Suprapubic skin (tissue), 4 donors: ENCODE data around the gene ASPDH. TPM values are rescaled to one million over a fixed set of nuclear protein-coding genes. Genes with fewer than 3 reads are reported as not detected.

Experiments
- DNase-seq, 2 donors: peaks; one replicate each; pipeline ENCODE4 v3.0.0-alpha.2; 2019; ENCODE audit warnings: low spot score in 2 of 2
- H3K27ac ChIP-seq: fragments of 200-600 bp; sonication (generic); one replicate; pipeline ENCODE4 v1.5.1; 2019
- H3K27me3 ChIP-seq: fragments of 200-600 bp; sonication (generic); one replicate; pipeline ENCODE4 v1.5.1; 2019
- H3K36me3 ChIP-seq: fragments of 200-600 bp; sonication (generic); one replicate; pipeline ENCODE4 v1.5.1; 2019
- H3K4me1 ChIP-seq: fragments of 200-600 bp; sonication (generic); one replicate; pipeline ENCODE4 v1.5.1; 2019
- H3K4me3 ChIP-seq: fragments of 200-600 bp; sonication (generic); one replicate; pipeline ENCODE4 v1.5.1; 2019; ENCODE audit warnings: mild to moderate bottlenecking
- H3K9me3 ChIP-seq: fragments of 200-600 bp; sonication (generic); one replicate; pipeline ENCODE4 v1.5.1; 2019
- EP300 ChIP-seq: sonication (generic); formaldehyde crosslinking; IDR thresholded peaks from one replicate; pipeline ENCODE4 v1.6.1; 2017; ENCODE audit warnings: antibody characterized with exemption
- POLR2A ChIP-seq, 2 donors: fragments of 450-650 bp; IDR thresholded peaks; one replicate each; pipeline ENCODE4 v1.6.1; 2017; ENCODE audit warnings: antibody characterized with exemption in 2 of 2, mild to moderate bottlenecking in 2 of 2, moderate library complexity in 2 of 2
- POLR2AphosphoS5 ChIP-seq, 3 donors: sonication (generic); formaldehyde crosslinking; IDR thresholded peaks; one replicate each; pipeline ENCODE4 v1.6.1; 2017; ENCODE audit warnings: antibody characterized with exemption in 3 of 3
- WGBS: methylation state at CpG from one replicate; pipeline ENCODE4 v1.1.5; 2018; 5-methylcytosine and 5-hydroxymethylcytosine counted together
- total RNA-seq, 4 donors: library from RNA; depleted of rRNA; stranded (reverse); fragments of >200 nt; gene quantifications; one replicate each; pipeline ENCODE4 v1.1.0, GENCODE V29; 2016
- TF ChIP-seq, protein P1 (sequence below), 2 donors: fragments of 200-600 bp in 1 of 2; fragments of 450-650 bp in 1 of 2; sonication (generic) in 1 of 2; IDR thresholded peaks; one replicate each; pipeline ENCODE4 v1.5.1; 2016 to 2019; ENCODE audit warnings: antibody characterized with exemption in 2 of 2, mild to moderate bottlenecking in 1 of 2, moderate library complexity in 1 of 2

The ASPDH gene
- total RNA-seq, 4 donors from 2014 or later, result not detected

DNA sequence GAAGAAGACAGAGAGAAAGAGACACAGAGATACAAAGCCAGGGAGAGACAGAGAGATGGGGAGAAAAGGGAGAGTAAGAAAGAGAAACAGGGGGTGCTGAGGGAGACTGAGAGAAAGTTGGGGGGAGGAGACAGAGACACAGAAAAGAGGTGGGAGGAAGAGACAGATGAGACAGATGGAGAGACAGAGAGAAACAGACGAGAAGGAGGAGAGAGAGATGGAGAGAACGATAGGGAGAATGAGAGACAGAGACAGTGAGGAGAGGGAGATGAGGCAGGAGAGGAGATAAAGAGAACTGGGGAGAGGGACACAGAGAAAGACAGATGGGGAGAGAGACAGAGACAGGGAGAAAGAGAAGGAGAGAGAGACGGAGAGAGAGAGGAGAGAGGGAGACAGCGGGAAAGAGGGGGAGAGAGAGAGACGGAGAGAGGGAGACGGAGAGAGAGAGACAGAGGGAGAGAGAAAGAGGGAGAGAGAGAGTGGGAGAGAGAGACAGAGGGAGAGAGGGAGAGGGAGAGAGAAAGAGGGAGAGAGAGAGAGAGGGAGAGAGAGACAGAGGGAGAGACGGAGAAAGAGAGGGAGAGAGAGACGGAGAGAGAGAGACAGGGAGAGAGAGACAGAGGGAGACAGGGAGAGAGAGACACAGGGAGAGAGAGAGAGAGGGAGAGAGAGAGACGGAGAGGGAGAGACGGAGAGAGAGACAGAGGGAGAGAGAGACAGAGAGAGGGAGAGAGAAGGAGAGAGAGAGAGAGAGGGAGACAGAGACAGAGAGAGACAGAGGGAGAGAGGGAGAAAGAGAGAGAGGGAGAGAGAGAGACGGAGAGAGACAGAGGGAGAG, 15.3 kb downstream of the ASPDH start:
- TF ChIP-seq POLR2A (IDR thresholded peaks at IDR 0.05), result no peak
- TF ChIP-seq EP300, result no peak
- WGBS, result 74% methylated on average over 11 of the region's 11 CpGs
- no peak for DNase-seq

DNA sequence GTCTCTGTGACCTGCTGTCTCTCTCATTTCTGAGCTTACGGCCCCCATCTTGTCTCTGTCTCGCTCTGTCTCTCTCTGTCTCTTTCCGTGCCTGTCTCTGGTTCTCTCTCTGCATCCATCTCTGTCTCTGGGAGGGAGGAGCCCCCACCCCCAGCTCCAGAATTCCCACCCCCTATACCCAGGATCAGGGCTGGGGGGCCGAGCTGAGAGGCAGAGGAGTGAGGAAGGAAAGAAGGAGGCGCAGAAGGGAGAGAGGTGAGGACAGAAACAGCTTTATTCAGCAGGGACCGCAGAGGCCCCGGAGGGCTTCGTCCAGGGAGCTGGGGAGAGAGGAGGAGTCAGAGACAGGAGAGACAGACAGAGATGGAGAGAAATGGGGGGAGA, 16.7 kb downstream of the ASPDH start:
- no peaks in the 10 kb centered on the region for H3K27me3 ChIP-seq
- H3K4me1 ChIP-seq, result no peaks in the 10 kb centered on the region
- H3K9me3 ChIP-seq, result no peaks in the 10 kb centered on the region
- H3K4me3 ChIP-seq, result no peak overlapping the region
- 63% methylated on average over 8 of the region's 8 CpGs for WGBS
- no peak for TF ChIP-seq POLR2A (IDR thresholded peaks at IDR 0.05)
- TF ChIP-seq, protein P1, sequence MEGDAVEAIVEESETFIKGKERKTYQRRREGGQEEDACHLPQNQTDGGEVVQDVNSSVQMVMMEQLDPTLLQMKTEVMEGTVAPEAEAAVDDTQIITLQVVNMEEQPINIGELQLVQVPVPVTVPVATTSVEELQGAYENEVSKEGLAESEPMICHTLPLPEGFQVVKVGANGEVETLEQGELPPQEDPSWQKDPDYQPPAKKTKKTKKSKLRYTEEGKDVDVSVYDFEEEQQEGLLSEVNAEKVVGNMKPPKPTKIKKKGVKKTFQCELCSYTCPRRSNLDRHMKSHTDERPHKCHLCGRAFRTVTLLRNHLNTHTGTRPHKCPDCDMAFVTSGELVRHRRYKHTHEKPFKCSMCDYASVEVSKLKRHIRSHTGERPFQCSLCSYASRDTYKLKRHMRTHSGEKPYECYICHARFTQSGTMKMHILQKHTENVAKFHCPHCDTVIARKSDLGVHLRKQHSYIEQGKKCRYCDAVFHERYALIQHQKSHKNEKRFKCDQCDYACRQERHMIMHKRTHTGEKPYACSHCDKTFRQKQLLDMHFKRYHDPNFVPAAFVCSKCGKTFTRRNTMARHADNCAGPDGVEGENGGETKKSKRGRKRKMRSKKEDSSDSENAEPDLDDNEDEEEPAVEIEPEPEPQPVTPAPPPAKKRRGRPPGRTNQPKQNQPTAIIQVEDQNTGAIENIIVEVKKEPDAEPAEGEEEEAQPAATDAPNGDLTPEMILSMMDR (IDR thresholded peaks at IDR 0.05), result no peak
- no peak for TF ChIP-seq POLR2AphosphoS5 (IDR thresholded peaks at IDR 0.05)
- TF ChIP-seq EP300, result no peak
- DNase-seq, result no peak
- H3K27ac ChIP-seq, result no peak overlapping the region
- H3K36me3 ChIP-seq, result no peaks in the 10 kb centered on the region

More for the DNA sequence above, 15.3 kb downstream of the ASPDH start:
- Histone ChIP-seq H3K9me3 (no peaks in the 10 kb centered on the region), H3K27ac (no peak overlapping the region), H3K27me3 (no peaks in the 10 kb centered on the region), H3K4me3 (no peak overlapping the region), H3K36me3 (no peaks in the 10 kb centered on the region), H3K4me1 (no peaks in the 10 kb centered on the region)

DNA sequence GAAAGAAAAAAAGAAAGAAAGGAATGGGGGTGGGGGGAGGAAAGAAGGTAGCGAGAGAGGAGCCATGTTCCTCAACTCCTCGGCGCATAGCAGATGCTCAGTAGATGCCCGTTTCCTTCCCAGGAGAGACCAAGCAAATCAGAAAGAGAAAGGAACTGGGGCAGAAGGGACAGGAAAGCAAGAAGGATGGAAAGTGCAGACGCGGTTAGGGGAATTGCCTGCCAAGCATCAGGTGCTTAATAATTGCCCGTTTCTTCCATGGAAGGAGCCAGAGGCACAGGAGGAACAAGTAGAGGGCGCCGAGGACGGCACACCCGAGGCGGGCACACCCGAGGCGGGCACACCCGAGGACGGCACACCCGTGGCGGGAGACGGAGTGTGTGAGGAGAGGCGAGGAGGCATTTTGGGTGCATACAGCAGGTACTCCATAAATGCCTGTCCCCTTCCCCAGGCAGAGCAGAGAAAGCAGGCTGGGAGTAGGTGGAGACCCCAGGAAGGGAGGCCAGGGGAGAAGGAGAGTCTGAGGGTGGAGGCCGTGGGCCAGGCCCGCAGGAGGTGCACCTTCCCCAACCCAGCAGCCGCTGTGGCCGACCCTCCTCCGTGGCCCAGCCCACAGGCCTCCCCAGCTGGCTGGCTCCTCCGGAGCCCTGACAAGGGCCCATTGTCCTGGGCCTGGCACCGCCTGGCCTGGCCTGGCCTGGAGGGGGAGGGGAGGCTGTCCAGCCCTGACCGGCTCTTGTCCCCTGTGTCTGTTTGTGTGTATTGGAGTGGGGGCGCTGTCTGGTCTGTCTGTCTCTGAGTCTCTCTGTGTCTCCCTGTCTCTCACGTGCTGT, 17.3 kb downstream of the ASPDH start:
- TF ChIP-seq POLR2A (IDR thresholded peaks at IDR 0.05), result no peak
- TF ChIP-seq POLR2AphosphoS5 (IDR thresholded peaks at IDR 0.05), result no peak
- H3K4me1 ChIP-seq, result no peaks in the 10 kb centered on the region
- H3K27me3 ChIP-seq, result peaks cover 5% of the 10 kb centered on the region
- no peak for DNase-seq
- H3K4me3 ChIP-seq, result no peak overlapping the region
- H3K9me3 ChIP-seq, result no peaks in the 10 kb centered on the region
- WGBS, result 62% methylated on average over 22 of the region's 30 CpGs
- no peak overlapping the region for H3K27ac ChIP-seq
- H3K36me3 ChIP-seq, result no peaks in the 10 kb centered on the region

DNA sequence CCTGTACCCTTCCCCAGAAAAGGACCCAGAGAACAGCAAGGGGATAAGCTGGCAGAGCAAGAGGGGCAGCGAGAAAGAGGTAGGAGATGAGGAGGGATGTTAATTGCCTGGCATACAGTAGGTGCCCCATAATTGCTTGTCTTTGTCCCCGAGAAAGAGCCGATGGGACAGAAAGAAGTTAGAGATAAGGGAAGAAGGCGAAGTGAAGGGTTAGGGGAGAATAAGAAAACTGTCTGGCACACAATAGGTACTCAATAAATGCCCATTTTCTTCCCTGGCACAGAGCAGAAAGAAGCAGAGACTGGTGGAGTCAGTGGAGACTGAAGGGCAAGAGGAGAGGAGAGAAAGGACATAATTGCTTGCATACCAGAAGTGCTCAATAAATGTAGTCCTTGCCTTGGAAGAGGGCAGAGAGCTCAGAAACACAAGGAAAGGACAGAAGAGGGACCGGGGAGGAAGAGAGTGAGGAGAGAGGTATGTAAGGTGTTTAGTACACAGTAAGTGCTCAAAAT, 18.6 kb downstream of the ASPDH start:
- TF ChIP-seq EP300 (no peak), POLR2A (IDR thresholded peaks at IDR 0.05) (no peak), POLR2AphosphoS5 (IDR thresholded peaks at IDR 0.05) (no peak)
- TF ChIP-seq, protein P1 (IDR thresholded peaks at IDR 0.05), result no peak
- Histone ChIP-seq H3K27me3 (peaks cover 17% of the 10 kb centered on the region), H3K9me3 (no peaks in the 10 kb centered on the region), H3K36me3 (no peaks in the 10 kb centered on the region), H3K4me1 (no peaks in the 10 kb centered on the region), H3K4me3 (no peak overlapping the region), H3K27ac (no peak overlapping the region)
- no peak for DNase-seq
- 86% methylated on average over 5 of the region's 5 CpGs for WGBS

DNA sequence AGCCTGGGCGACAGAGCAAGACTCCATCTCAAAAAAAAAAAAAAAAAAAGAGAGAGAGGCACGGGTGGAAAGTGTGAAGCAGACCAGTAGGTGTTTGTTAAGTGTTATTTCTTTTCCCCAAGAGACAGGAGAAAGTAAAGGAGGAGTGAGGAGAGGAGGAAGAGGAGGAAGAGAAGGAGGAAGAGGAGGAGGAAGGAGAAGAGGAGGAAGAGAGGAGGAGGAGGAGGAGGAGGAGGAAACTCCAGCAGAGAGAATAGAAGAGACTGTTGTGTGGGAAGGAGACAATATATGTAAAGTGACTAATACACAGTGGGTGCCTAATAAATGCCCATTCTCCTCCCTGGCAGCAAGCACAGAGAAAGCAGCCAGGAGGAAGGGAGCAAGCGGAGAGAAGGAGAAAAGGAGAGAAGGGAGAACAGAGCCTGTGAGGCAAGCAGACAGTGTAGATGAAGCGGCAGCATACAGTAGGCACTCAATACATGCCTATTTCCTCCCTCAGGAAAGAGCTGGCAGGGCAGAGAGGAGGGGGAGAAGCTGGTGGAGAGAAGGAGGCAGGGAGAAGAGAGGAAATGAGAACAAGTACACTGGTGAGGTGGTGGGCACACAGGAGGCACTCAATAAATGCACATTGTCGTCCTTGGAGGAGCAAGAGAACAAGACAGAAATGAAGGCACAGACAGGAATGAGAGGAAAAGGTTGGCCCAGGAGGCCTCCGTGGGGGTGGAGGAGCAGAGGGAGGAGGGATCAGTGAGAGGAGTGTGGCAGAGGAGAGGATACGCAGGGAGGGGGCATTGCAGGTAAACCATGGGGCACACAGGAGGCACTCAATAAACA, 19.3 kb downstream of the ASPDH start:
- no peak for DNase-seq
- TF ChIP-seq POLR2AphosphoS5 (IDR thresholded peaks at IDR 0.05), result no peak
- TF ChIP-seq, protein P1 (IDR thresholded peaks at IDR 0.05), result no peak
- TF ChIP-seq POLR2A (IDR thresholded peaks at IDR 0.05), result no peak
- Histone ChIP-seq H3K4me1 (no peaks in the 10 kb centered on the region), H3K27ac (no peak overlapping the region), H3K9me3 (no peaks in the 10 kb centered on the region), H3K36me3 (no peaks in the 10 kb centered on the region), H3K27me3 (peaks cover 24% of the 10 kb centered on the region), H3K4me3 (no peak overlapping the region)
- WGBS, result 64% methylated on average over 7 of the region's 7 CpGs
